Left kidney (tissue), 2 donors: ENCODE data around the gene MPRIP. TPM values are rescaled to one million over a fixed set of nuclear protein-coding genes. Genes with fewer than 3 reads are reported as not detected.

ENCODE experiments used
- DNase-seq: peaks from one replicate; pipeline ENCODE4 v3.0.0-alpha.2; 2013
- polyA plus RNA-seq: library from polyadenylated mRNA; unstranded; fragments of 120-200 nt; gene quantifications from one replicate; pipeline ENCODE4 v1.2.1, GENCODE V29; 2013; ENCODE audit not compliant: insufficient read length

The MPRIP gene
- polyA plus RNA-seq, 1 donor: 169 TPM

DNA sequence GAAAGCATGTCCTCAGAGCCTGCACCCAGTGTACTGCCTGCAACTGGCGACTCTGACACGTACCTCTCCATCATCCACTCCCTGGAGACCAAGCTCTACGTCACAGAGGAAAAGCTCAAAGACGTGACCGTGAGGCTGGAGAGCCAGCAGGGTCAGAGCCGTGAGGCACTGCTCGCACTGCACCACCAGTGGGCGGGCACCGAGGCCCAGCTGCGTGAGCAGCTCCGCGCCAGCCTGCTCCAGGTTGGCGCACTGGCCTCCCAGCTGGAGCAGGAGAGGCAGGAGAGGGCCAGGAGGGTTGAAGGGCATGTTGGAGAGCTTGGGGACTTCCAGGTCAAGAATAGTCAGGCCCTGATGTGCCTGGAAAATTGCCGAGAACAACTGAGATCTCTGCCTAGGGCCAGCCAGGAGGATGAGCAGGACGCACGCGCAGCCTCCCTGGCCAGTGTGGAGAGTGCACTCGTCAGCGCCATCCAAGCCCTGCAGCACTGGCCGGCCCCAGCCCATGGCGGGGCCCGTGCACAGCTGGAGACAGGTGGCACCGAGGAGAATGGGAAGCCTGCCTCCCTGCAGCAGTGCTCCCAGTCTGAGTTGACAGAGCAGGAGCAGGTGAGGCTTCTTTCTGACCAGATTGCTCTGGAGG, 123.5 kb downstream of the MPRIP start:
- no peak for DNase-seq

DNA sequence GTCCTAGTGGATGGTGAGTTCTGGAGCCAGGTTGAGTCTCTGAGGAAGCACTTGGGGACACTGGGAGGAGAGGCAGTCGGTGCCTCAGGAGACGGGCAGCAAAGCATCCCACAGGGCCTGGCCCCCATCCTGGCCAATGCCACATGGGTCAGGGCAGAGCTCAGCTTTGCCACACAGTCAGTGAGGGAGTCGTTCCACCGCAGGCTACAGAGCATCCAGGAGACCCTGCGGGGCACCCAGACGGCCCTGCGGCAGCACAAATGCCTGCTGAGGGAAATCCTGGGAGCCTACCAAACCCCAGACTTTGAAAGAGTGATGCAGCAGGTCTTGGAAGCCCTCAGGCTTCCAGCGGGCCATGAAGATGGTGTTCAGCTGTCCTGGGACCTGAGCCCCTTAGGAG, 124.2 kb downstream of the MPRIP start:
- no peak for DNase-seq

DNA sequence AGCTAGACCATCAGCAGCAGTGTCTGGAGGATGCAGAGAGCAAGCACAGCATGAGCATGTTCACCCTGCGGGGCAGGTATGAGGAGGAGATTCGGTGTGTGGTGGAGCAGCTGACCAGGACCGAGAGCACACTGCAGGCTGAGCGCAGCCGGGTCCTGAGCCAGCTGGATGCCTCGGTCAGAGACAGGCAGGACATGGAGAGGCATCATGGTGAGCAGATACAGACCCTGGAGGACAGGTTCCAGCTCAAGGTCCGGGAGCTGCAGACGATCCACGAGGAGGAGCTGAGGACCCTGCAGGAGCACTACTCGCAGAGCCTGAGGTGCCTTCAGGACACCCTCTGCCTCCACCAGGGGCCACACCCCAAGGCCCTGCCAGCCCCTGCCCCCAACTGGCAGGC, 125.1 kb downstream of the MPRIP start:
- no peak for DNase-seq

DNA sequence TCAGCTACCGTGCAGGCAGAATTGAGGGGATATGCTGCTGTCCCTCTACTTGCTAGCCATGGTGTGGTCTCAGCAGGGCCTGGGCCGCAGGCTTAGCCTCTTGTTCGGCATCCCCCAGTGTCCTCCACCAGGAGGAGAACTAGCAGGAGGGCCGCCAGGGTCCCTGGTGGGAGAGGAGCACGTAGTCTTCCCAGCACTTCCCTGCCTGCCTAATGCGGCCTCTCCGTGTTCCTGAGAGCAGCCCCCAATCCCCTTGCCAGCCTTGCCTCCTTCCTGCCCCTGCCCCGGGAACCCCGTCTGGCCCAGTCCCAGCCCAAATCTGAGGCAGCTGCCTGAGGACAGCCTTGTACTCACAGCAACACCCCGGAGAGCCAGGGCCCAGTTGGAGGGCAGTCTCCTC, 125.7 kb downstream of the MPRIP start:
- no peak for DNase-seq

DNA sequence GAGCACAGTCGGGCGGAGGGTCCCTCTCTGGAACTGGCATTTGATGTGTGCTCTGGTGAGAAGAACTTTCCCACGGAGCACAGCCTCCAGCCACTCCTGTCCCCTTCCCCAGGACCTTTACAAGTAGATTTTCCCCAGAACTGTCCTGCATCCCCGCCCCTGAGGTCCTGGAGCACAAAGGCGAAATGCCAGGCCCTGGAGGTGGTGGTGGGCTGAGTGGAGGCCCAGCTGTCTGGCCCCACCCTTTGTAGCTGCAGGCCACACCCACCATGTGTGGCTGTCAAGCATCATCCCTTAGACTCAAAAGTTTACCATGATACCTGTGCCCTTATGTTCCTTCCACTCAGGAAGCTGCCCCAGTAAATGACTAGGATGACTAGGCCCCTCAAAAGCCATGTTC, 126.1 kb downstream of the MPRIP start:
- no peak for DNase-seq

DNA sequence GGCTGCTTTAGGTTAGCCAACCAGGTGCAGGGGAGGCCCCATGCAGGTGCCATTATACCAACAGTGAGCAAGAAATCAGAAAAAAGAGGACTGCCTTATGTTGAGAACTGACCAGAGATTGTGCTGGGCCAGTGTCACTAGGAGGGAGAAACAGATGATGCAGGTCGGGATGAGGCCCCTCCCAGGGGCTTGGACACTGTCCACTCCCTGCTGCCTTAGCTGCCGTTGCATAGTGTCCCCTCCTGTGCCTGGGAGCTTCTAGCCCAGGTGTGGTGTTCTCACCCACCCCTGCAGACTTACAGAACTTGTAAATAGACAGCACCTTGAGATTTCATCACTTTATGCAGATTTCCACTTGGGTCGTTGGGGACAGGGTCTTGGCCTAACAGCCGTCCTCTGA, 127.1 kb downstream of the MPRIP start:
- DNase-seq: no peak

DNA sequence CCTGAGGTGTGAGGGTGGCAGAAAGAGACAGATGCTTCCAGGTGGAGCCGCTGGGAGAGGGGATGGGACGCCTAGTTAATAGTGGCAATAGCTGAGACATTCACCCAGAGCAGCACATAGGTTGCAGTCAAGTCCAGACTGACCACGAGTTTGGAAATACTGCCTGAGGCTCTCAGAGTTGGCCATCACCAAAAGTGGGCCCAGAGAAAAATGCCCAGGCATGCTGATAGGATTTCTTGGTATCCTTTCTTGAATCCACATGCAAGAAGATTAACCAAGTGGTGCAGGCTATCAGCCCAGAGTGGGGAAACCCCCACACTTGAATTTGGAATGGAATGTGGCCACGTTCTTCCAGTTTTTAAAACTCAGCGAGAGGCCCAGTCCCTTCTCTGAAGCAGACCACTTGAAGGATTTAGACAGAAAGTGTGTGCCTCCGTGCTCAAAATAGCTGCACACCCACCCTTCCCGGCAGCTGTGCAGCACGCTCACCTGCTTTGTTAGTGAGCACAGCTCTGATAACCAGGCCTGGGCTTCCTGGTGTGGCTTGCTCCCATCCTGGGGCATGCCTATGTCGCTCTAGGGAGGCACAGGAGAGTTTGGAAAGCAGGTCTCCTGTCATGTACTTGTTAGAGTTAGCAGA, 128.2 kb downstream of the MPRIP start:
- no peak for DNase-seq

DNA sequence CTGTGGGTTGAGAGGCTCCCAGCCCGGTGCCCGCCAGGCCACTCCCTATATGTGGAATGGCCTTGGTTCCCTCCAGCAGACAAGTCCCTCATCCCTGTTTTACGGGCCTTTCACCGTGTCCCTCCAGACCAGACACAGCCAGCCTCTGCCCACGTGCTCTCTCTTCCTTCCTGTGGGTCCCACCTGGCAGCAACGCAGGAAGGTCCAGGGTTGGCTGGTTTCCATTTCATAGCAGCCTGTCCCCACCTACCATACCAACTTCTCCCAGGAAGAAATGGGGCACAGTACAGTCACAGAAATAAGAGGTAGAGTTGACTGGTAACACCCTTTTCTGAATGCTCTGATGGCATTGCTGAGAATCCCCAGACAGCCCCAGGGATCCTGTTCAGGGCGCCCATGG, 128.9 kb downstream of the MPRIP start:
- DNase-seq: no peak

DNA sequence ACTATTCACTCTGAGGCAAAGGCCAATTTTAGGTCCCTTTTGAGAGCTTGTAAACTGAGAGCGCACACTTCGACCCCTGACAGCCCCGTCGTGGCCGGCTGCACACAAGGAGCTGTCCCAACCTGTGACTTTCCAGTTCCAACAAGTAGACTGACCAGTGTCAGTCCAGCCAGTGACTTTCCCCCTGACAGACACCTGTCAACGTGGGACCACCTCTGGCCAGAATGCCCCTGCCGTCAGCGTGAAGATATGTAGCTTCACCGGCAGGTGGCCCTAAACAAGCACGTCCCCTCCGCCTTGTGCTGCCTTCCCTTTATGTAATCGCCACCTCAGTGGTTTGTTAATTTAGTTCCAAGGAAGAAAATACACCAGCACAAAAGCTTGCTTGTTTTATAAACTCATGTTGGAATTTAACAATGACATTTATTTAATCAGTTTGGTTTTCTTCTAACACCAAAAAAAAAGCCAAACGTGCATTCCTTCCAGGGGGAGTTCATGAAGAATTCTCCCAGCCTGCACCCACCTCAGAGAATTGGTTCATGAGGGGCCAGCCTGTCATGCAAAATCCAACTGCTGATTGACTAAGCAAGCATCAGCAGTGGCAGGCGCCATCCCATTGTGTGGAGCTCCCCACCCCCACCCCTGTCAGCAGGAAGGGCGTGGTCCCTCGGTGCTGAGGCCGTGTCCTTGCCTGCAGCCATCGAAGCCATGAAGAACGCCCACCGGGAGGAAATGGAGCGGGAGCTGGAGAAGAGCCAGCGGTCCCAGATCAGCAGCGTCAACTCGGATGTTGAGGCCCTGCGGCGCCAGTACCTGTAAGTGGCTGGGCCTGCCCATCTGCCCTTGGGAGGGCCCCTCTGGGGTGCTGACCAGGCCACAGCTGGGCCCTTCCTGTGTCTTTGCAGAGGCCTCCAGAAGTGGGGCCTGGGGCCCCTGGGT, 130.0 kb downstream of the MPRIP start:
- no peak for DNase-seq

DNA sequence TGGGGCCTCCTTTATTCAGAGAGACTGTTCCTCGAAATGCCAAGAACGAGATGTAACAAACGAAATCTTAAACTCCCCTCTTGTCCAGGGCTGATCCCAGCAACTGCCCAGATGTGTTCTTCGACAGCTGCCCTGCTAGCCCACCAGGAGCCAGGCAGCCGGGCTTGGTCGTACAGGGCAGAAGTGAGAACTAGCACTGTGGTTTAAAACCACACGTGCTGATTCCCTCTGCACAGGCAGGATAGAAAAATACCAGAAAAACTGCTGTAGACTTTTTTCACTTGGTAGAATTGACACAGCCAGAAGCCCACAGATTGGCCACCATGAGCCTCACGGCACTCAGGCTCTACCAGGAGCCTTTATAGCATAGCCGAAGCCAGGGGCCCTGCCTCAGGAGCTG, 130.7 kb downstream of the MPRIP start:
- DNase-seq: no peak

DNA sequence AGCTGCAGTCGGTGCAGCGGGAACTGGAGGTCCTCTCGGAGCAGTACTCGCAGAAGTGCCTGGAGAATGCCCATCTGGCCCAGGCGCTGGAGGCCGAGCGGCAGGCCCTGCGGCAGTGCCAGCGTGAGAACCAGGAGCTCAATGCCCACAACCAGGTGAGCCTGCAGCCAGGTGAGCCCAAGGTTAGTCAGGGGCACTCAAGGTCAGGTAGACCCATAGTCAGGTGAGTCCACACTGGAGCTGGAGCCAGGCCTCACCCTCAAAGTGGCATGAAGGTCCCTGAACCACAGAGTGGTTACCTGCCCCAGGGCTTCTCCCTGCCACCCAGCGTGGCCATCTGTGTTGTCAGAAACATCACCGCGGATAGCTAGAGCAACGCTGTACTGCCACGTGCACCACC, 131.7 kb downstream of the MPRIP start:
- DNase-seq: no peak

DNA sequence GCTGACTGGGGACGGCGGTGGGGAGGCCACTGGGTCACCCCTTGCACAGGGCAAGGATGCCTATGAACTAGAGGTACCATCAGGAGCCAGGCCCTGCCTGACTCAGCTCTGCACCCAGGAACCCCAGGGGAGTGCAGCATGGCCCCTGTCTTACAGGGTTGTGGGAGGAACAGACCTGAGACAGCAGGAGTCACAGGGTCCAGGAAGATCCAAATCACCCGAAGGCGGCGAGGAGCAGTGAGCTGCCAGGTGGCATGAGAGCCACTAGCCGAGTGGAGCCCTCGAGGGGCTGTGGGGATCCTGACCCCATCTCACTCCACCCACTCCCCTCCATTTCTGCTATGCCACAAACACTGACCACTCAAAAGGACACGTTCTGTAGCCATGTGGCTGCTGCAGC, 133.1 kb downstream of the MPRIP start:
- no peak for DNase-seq

DNA sequence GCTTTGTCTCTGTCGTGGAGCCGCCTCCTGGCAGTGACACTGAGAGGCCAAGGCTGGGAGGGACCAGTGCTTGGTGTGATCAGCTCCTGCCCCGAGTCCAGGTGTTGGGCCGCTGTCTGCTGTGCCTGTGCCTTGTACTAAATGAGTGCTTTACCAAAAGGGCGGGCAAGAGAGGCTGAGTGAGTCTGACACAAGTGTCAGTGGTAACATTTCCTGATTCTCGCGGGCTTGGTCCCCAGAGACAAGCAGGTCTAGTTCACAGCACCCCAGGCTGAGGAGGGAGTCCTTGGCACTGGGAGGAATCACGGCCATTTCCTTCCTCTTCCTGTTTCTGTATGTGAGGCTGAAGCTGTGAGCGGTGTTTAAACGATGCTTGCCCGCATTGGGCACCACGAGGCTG, 133.7 kb downstream of the MPRIP start:
- no peak for DNase-seq

DNA sequence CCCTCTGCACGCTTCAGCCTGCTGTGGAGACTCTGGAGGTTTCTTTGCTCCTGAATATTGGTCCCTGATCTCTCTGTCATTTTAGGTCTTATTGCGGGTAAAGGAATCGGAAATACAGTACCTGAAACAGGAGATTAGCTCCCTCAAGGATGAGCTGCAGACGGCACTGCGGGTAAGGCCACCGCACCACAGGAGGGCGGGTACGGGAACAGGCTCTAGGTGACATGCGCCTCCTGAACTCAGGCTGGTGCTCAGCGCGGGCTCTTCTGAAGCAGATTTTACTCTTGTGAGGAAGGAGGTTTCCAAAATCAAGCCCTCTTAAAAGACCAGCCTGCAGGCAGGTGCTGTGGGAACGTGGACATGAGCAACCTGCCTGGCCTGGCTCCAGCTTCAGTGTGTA, 134.1 kb downstream of the MPRIP start:
- DNase-seq: no peak

DNA sequence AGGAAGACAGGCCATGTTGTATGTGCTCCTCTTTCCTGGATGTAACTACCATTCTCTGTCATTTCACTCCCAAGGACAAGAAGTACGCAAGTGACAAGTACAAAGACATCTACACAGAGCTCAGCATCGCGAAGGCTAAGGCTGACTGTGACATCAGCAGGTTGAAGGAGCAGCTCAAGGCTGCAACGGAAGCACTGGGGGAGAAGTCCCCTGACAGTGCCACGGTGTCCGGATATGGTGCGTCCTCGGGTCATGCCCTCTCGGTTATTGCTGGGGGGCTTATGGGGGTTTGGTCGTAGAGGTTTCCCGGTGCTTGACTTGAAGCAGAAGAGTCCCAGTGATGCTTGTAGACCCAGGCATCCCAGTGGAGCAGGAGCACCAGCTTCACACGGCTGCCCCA, 134.9 kb downstream of the MPRIP start:
- DNase-seq: no peak

DNA sequence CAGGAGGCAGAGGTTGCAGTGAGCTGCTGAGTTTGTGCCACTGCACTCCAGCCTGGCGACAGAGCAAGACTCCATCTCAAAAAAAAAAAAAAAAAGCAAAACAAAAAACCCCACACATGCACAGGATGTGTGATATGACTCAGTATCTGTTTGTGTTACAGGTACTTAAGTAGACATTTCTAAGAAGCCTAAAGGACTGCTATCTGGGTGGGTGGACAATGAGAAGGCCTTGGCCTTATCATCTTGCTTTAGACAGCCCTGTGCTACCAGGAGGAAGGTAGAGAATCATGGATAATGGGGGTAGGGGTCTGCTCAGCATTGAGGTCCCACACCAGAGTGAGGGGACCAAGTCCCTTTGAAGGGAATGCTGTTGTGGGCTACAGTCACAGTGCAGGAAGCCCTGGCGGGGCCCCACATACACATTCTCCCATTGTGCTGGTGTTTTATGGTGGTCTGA, 137.1 kb downstream of the MPRIP start:
- no peak for DNase-seq

DNA sequence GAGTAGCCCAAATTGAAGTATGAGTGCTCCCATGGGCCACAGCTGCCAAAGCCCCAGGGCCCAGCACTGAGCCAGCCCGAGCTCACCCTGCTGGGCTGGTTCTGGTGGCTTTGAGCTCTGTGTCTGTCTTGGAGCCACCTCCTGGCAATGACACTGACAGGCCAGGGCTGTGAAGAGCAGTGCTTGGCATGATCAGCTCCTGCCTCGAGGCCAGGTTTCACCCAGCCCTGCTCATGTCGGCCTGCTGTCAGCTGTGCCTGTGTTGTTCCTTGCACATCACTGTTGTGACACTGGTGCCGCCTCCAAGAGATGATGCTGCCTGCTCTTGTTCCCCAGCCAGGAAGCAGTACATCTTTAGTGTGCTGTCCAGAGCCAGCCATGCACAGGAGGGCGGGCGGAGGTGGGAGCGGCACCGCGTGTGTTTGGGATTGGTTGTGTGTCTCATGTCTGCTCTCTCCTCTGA, 137.9 kb downstream of the MPRIP start:
- DNase-seq: no peak

DNA sequence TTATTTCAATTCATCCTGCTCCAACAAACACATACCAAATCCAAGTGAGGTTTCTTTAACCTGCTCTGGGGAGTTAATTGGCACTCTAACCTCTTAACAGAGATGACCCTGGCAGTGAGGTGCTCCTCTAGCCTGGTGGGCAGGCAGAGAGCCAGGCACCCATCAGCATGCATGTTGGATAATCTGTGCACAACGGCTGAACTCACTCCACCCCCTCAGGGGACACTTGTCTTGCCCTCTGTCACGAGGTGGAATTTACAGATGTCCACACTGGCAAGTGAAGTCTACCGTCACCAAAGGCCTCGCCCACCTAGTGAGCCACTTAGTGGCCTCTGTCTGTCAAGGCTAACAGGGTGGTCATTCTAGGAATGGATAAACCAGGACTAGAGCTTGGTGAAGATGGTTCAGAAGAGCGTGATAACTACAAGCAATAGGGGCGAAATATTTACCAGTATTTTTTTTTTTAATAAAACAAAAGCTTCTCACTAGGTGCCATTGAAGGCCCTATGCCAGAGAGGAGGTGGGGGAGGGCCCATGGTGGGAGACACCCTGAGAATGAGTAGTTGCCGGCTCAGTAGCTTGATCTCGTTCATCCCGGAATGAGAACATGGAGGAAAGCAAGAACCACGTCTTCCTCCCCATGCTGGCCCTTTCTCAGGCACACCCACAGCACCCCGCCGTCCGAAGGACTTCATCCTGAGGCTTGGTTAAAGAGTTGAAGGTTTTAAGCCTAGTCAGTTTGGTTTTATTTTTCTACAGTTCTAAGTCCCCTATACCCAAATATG, 138.7 kb downstream of the MPRIP start:
- DNase-seq: no peak

DNA sequence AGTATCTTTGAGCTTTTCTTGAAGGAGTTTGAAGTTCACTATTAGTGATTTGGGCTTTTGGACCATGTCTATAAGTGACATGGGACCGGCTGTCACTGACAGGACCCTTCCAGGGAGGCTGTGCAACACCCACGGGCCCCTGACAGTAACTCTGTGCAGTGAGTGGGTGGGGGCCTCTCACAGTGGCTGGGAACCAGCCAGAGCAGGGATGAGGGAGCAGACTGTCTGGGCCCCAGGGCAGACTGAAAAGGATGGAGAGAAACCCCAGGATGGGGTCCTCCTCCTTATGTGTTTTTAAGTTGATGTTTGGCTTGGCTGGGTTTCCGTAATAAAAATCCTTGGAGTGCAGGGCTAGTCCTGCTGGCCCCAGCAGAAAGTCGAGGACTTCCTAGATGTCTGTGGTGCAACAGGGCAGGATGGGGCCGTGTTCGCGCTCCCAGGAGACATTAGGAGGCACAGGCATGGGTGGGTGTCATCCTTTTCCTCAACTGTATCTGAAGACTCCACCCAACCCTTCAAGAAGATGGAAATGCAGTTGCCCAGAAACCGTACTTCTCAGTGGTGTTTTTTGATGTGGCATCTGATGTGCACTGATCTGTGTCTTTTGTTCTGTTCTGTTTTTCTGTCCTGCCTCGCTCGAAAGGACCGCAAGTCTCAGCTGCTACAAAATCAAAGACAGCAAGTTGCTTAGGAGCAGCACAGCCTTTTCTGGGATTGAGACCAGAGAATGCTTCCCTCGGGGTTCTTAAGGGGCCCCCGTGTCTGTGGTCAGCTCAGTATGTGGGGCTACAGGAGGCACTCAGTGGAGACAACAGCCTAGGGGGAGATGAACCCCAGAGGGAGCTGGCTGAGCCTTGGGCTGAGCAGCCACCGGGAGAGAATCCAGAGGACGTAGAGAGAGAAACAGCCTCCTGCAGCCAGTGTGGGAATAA, 139.7 kb downstream of the MPRIP start:
- DNase-seq: no peak

DNA sequence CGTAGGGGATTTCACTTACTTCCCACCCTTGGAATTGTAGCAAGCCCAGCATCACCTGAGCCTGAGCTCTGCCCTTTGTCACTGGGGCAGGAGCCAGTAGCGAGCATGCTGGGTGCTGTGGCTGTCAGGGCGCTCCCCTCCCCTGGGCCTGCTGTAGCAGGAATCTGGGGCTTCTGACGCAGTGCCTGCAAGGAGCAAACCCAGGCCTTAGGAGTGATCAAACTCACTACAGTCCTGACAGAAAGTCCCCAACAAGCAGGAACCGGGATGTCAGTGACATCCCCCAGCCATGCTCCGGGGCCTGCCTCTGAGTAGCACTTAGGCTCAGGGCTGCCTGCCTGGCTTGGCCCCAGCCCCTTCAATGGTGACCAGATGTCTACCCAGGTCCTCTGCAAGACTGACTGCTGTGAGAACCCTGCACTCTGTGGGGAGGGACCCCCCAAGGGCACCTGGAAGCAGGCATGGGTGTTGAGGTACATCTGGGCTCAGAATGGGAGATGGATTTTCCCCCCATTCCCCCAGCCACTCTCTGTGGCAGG, 140.4 kb downstream of the MPRIP start:
- DNase-seq: no peak

DNA sequence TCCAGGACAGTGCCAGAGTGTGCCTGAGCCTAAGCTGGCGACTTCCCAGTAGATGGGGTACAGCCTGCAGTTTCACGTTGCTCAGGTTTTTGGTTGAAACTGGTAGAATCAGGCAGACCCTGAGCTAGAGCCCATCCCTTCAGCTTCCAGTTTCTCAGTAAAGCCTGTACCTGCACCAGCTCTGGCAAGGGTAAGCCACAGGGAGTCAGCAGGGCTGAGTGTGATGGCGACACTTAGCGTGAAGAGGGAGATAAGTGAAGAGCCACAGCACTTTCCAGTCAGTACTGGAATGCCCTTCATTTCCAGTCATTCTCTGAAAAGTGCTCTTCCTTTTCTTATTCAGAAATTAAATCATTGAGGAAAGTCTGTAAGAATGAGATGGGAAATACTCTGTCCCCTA, 141.5 kb downstream of the MPRIP start:
- no peak for DNase-seq
